HepG2 (cell line): ENCODE results near the gene GDA. TPM values are rescaled to one million over a fixed set of nuclear protein-coding genes. Genes with fewer than 3 reads are reported as not detected.
A peak's percentile ranks its signal among the peaks of the same experiment; 100 is the strongest.

Experiments used
- CCAR2 ChIP-seq: fragments of 200-400 bp; formaldehyde crosslinking; optimal IDR thresholded peaks from 2 replicates; pipeline ENCODE3; 2018; ENCODE audit warnings: low read depth, mild to moderate bottlenecking, low read length, moderate library complexity
- CSRNP2 ChIP-seq: sonication (generic); formaldehyde crosslinking; conservative IDR thresholded peaks from 2 replicates; pipeline ENCODE4 v1.8.0; 2022; ENCODE audit warnings: low read depth, missing genetic modification reagents
- ERF ChIP-seq: IDR thresholded peaks from 2 replicates; pipeline ENCODE4 v1.6.1; 2018; ENCODE audit warnings: missing biosample characterization, missing genetic modification reagents
- MED1 ChIP-seq: sonication (generic); formaldehyde crosslinking; IDR thresholded peaks from 2 replicates; pipeline ENCODE4 v1.4.0; 2020; ENCODE audit warnings: missing genetic modification reagents
- MLLT10 ChIP-seq: sonication (generic); formaldehyde crosslinking; IDR thresholded peaks from 2 replicates; pipeline ENCODE4 v1.4.0; 2020; ENCODE audit warnings: missing genetic modification reagents
- NFE2L1 ChIP-seq: sonication (generic); formaldehyde crosslinking; IDR thresholded peaks from 2 replicates; pipeline ENCODE4 v1.4.0; 2020; ENCODE audit warnings: missing genetic modification reagents, mild to moderate bottlenecking, borderline replicate concordance
- NR2F6 ChIP-seq, 2 experiments: IDR thresholded peaks; 2 replicates each; pipeline ENCODE4 v1.6.1; 2016; ENCODE audit warnings: antibody characterized with exemption in 1 of 2, mild to moderate bottlenecking in 1 of 2
- RNF2 ChIP-seq: fragments of 450-650 bp; conservative IDR thresholded peaks from 2 replicates; pipeline ENCODE4 v1.6.1; 2016; ENCODE audit warnings: low read depth
- WIZ ChIP-seq: sonication (generic); formaldehyde crosslinking; IDR thresholded peaks from 2 replicates; pipeline ENCODE4 v1.5.1; 2020; ENCODE audit warnings: mild to moderate bottlenecking, missing genetic modification reagents
- ZFY ChIP-seq: sonication (generic); formaldehyde crosslinking; IDR thresholded peaks from 2 replicates; pipeline ENCODE4 v1.4.0; 2020; ENCODE audit warnings: missing genetic modification reagents
- ZNF124 ChIP-seq: sonication (generic); formaldehyde crosslinking; IDR thresholded peaks from 2 replicates; pipeline ENCODE4 v1.4.0; 2020; ENCODE audit warnings: missing genetic modification reagents
- ZNF207 ChIP-seq: fragments of 450-650 bp; IDR thresholded peaks from 2 replicates; pipeline ENCODE4 v1.6.1; 2016; ENCODE audit warnings: antibody characterized with exemption, borderline replicate concordance
- ZNF30 ChIP-seq: sonication (generic); formaldehyde crosslinking; IDR thresholded peaks from 2 replicates; pipeline ENCODE4 v1.5.0; 2020; ENCODE audit warnings: mild to moderate bottlenecking, missing genetic modification reagents
- ZNF318 ChIP-seq: sonication (generic); formaldehyde crosslinking; IDR thresholded peaks from 2 replicates; pipeline ENCODE4 v1.4.0; 2020; ENCODE audit warnings: mild to moderate bottlenecking, missing genetic modification reagents
- ZNF430 ChIP-seq: sonication (generic); formaldehyde crosslinking; IDR thresholded peaks from 2 replicates; pipeline ENCODE4 v1.9.0; 2021; ENCODE audit warnings: mild to moderate bottlenecking, missing genetic modification reagents
- ZNF431 ChIP-seq: sonication (generic); formaldehyde crosslinking; IDR thresholded peaks from 2 replicates; pipeline ENCODE4 v1.9.0; 2022; ENCODE audit warnings: missing genetic modification reagents, low read depth, mild to moderate bottlenecking, borderline replicate concordance
- ZNF589 ChIP-seq: sonication (generic); formaldehyde crosslinking; conservative IDR thresholded peaks from 2 replicates; pipeline ENCODE4 v1.8.0; 2022; ENCODE audit warnings: mild to moderate bottlenecking, moderate library complexity, missing genetic modification reagents
- ZNF75D ChIP-seq: sonication (generic); formaldehyde crosslinking; IDR thresholded peaks from 2 replicates; pipeline ENCODE4 v1.8.1; 2023; ENCODE audit warnings: missing genetic modification reagents, mild to moderate bottlenecking, borderline replicate concordance
- ZNF768 ChIP-seq: sonication (generic); formaldehyde crosslinking; IDR thresholded peaks from 2 replicates; pipeline ENCODE4 v1.4.0; 2020; ENCODE audit warnings: missing genetic modification reagents
- polyA plus RNA-seq, 8 experiments: library from polyadenylated mRNA; depleted of rRNA in 3 of 8; stranded (reverse) in 7 of 8; unstranded in 1 of 8; fragments of >200 nt; fragmentation: Illumina TruSeq in 4 of 8; extraction: Trizol in 4 of 8; gene quantifications; 2 replicates each; pipeline versions ENCODE4 v1.2.1 to v1.2.3, GENCODE V29; 2011 to 2016; ENCODE audit warnings: low read depth in 4 of 8, missing spikeins in 1 of 8, mixed read lengths in 1 of 8; ENCODE audit not compliant: insufficient read depth in 1 of 8
- total RNA-seq, 5 experiments: library from RNA; depleted of rRNA; stranded (reverse); fragments of >200 nt; fragmentation: Illumina TruSeq; extraction: Trizol; gene quantifications; 2 replicates each; pipeline ENCODE4 v1.2.3, GENCODE V29; 2016; ENCODE audit warnings: low read depth in 1 of 5

GDA gene
- total and polyA plus RNA-seq, 2 of the 13 experiments (the other 11 are each of a cell fraction or from before 2014, with no cell fraction given), result 0.15 to 0.99 TPM

GRCh38 chr9:72149231-72149975, at the start of gene GDA (continued):
- TF ChIP-seq ZNF318 (CRISPR knock-in tag) (0 out of 2 replicates have a peak, but pooled peaks have one; percentile 69), ZNF589 (no peak), ERF (CRISPR knock-in tag) (peak; percentile 73; the same call in 1 of the 2 replicates), CSRNP2 (0 out of 2 replicates have a peak, but pooled peaks have one; percentile 37), ZNF768 (CRISPR knock-in tag) (peak; percentile 63; the same call in 1 of the 2 replicates), RNF2 (peak; percentile 79; the same call in 1 of the 2 replicates), ZNF30 (CRISPR knock-in tag) (peak; percentile 65; the same call in 1 of the 2 replicates), MED1 (CRISPR knock-in tag) (peak; percentile 68; the same call in 1 of the 2 replicates), ZNF75D (CRISPR knock-in tag) (0 out of 2 replicates have a peak, but pooled peaks have one; percentile 74), ZNF207 (no peak), NR2F6 (IDR thresholded peaks at IDR 0.05) (no peak), NR2F6 (CRISPR knock-in tag; IDR thresholded peaks at IDR 0.05) (no peak), WIZ (CRISPR knock-in tag) (0 out of 2 replicates have a peak, but pooled peaks have one; percentile 83), ZFY (CRISPR knock-in tag) (peak; percentile 67), CCAR2 (no peak), ZNF431 (CRISPR knock-in tag) (peak; percentile 16; the same call in 1 of the 2 replicates), NFE2L1 (CRISPR knock-in tag) (0 out of 2 replicates have a peak, but pooled peaks have one; percentile 71), MLLT10 (CRISPR knock-in tag) (no peak), ZNF430 (peak; percentile 75; the same call in 1 of the 2 replicates), ZNF124 (CRISPR knock-in tag) (peak; percentile 54; the same call in 1 of the 2 replicates)
